Sigmoid colon (tissue), 3 donors: Measurements from ENCODE around the gene FURIN.

Experiments
- POLR2A ChIP-seq, 2 donors: fragments of 450-650 bp; IDR thresholded peaks; one replicate each; pipeline ENCODE4 v1.6.1; 2016; ENCODE audit warnings: antibody characterized with exemption in 2 of 2, mild to moderate bottlenecking in 2 of 2, moderate library complexity in 2 of 2
- TF ChIP-seq, protein P1 (sequence below), 4 experiments: fragments of 450-650 bp in 3 of 4; fragments of 200-600 bp in 1 of 4; IDR thresholded peaks; one replicate each; pipeline ENCODE4 v1.5.1; 2016 to 2019; ENCODE audit warnings: antibody characterized with exemption in 4 of 4, mild to moderate bottlenecking in 3 of 4, moderate library complexity in 2 of 4

- TF ChIP-seq, protein P1, sequence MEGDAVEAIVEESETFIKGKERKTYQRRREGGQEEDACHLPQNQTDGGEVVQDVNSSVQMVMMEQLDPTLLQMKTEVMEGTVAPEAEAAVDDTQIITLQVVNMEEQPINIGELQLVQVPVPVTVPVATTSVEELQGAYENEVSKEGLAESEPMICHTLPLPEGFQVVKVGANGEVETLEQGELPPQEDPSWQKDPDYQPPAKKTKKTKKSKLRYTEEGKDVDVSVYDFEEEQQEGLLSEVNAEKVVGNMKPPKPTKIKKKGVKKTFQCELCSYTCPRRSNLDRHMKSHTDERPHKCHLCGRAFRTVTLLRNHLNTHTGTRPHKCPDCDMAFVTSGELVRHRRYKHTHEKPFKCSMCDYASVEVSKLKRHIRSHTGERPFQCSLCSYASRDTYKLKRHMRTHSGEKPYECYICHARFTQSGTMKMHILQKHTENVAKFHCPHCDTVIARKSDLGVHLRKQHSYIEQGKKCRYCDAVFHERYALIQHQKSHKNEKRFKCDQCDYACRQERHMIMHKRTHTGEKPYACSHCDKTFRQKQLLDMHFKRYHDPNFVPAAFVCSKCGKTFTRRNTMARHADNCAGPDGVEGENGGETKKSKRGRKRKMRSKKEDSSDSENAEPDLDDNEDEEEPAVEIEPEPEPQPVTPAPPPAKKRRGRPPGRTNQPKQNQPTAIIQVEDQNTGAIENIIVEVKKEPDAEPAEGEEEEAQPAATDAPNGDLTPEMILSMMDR (IDR thresholded peaks at IDR 0.05) = no peak
- TF ChIP-seq POLR2A (IDR thresholded peaks at IDR 0.05) = no peak
Observed at GRCh38 chr15:90844696-90845095, 23.7 kb upstream of the FURIN start.
